Glutamatergic neuron (in vitro differentiated cells): ENCODE data around the gene EVI2A. TPM values are rescaled to one million over a fixed set of nuclear protein-coding genes. Genes with fewer than 3 reads are reported as not detected.

Experiments used
- DNase-seq: peaks from one replicate; pipeline ENCODE4 v3.0.0; 2022
- H3K27ac Mint-ChIP-seq: one replicate; pipeline ENCODE4 v1.8.0; 2020; ENCODE audit warnings: mild to moderate bottlenecking, mixed read lengths, inconsistent platforms; ENCODE audit not compliant: unreplicated experiment
- H3K27me3 Mint-ChIP-seq: one replicate; pipeline ENCODE4 v1.8.0; 2020; ENCODE audit warnings: mild to moderate bottlenecking, moderate library complexity, mixed read lengths, inconsistent platforms; ENCODE audit not compliant: unreplicated experiment
- H3K36me3 Mint-ChIP-seq: one replicate; pipeline ENCODE4 v1.8.0; 2020; ENCODE audit warnings: mild to moderate bottlenecking, mixed read lengths, inconsistent platforms; ENCODE audit not compliant: unreplicated experiment
- H3K4me1 Mint-ChIP-seq: one replicate; pipeline ENCODE4 v1.8.0; 2020; ENCODE audit warnings: mild to moderate bottlenecking, low read depth, mixed read lengths, inconsistent platforms; ENCODE audit not compliant: unreplicated experiment
- H3K4me3 Mint-ChIP-seq: one replicate; pipeline ENCODE4 v1.8.0; 2020; ENCODE audit warnings: mild to moderate bottlenecking, mixed read lengths, inconsistent platforms; ENCODE audit not compliant: unreplicated experiment
- H3K9me3 Mint-ChIP-seq: one replicate; pipeline ENCODE4 v1.8.0; 2020; ENCODE audit warnings: mild to moderate bottlenecking, moderate library complexity, mixed read lengths, inconsistent platforms; ENCODE audit not compliant: unreplicated experiment
- CTCF ChIP-seq: fragments of 200-600 bp; sonication (generic); IDR thresholded peaks from one replicate; pipeline ENCODE4 v1.5.0; 2021; ENCODE audit not compliant: partially characterized antibody, unreplicated experiment
- total RNA-seq: library from RNA; stranded (reverse); fragmentation: NEBNext Ultra II Directional; extraction: Animal tissue kit (Norgen Biotek cat#: 25700); gene quantifications from one replicate; pipeline ENCODE4 v1.2.1, GENCODE V29; 2021; ENCODE audit not compliant: unreplicated experiment

EVI2A gene
- total RNA-seq, 1 donor from 2014 or later = not detected

- peaks cover 6% of the 10 kb centered on the region for H3K4me1 Mint-ChIP-seq
- no peak overlapping the region for H3K27ac Mint-ChIP-seq
- no peak overlapping the region for H3K4me3 Mint-ChIP-seq
- H3K27me3 Mint-ChIP-seq = no peaks in the 10 kb centered on the region
- H3K36me3 Mint-ChIP-seq = no peaks in the 10 kb centered on the region
- H3K9me3 Mint-ChIP-seq = peaks cover 1% of the 10 kb centered on the region
- no peak for DNase-seq
- no peak for TF ChIP-seq CTCF
Measured at GRCh38 chr17:31296142-31296541, 25.3 kb downstream of the EVI2A start.

- H3K4me3 Mint-ChIP-seq = no peak overlapping the region
- peaks cover 6% of the 10 kb centered on the region for H3K4me1 Mint-ChIP-seq
- peaks cover 1% of the 10 kb centered on the region for H3K9me3 Mint-ChIP-seq
- no peak overlapping the region for H3K27ac Mint-ChIP-seq
- no peaks in the 10 kb centered on the region for H3K27me3 Mint-ChIP-seq
- TF ChIP-seq CTCF = no peak
- no peak for DNase-seq
- no peaks in the 10 kb centered on the region for H3K36me3 Mint-ChIP-seq
Measured at GRCh38 chr17:31295489-31295871, 25.9 kb downstream of the EVI2A start.

GRCh38 chr17:31294820-31295488 lies 26.5 kb downstream of the EVI2A start:
- H3K4me1 Mint-ChIP-seq = peaks cover 6% of the 10 kb centered on the region
- H3K9me3 Mint-ChIP-seq = peaks cover 1% of the 10 kb centered on the region
- DNase-seq = no peak
- no peak overlapping the region for H3K4me3 Mint-ChIP-seq
- H3K27ac Mint-ChIP-seq = no peak overlapping the region
- no peaks in the 10 kb centered on the region for H3K36me3 Mint-ChIP-seq
- H3K27me3 Mint-ChIP-seq = no peaks in the 10 kb centered on the region
- TF ChIP-seq CTCF = no peak

- Mint-ChIP-seq H3K4me3 (no peak overlapping the region), H3K4me1 (peaks cover 6% of the 10 kb centered on the region), H3K9me3 (peaks cover 1% of the 10 kb centered on the region), H3K36me3 (no peaks in the 10 kb centered on the region), H3K27me3 (no peaks in the 10 kb centered on the region), H3K27ac (no peak overlapping the region)
- no peak for TF ChIP-seq CTCF
- DNase-seq = no peak
Measured at GRCh38 chr17:31294231-31294630, 27.2 kb downstream of the EVI2A start.

- H3K27me3 Mint-ChIP-seq = no peaks in the 10 kb centered on the region
- H3K9me3 Mint-ChIP-seq = peaks cover 1% of the 10 kb centered on the region
- H3K27ac Mint-ChIP-seq = no peak overlapping the region
- H3K4me1 Mint-ChIP-seq = peaks cover 6% of the 10 kb centered on the region
- H3K4me3 Mint-ChIP-seq = no peak overlapping the region
- no peak for DNase-seq
- no peaks in the 10 kb centered on the region for H3K36me3 Mint-ChIP-seq
- no peak for TF ChIP-seq CTCF
Measured at GRCh38 chr17:31293581-31293980, 27.8 kb downstream of the EVI2A start.
